Inferior parietal cortex (tissue), 1 donor: ENCODE results near the gene NUDC.
"Not testable (repeated sequence)": the region's sequence is repeated elsewhere in the genome, so short reads cannot be mapped to it uniquely, and the experiment has no call there.

Experiments used
- DNase-seq: peaks from one replicate; pipeline ENCODE4 v3.0.0-alpha.2; 2016; ENCODE audit errors: extremely low spot score

The NUDC gene

GRCh38 chr1:26921540-26922430 is at the start of gene NUDC:
NUDC (plus strand) TSS chr1:26921743; CDS start chr1:26921849, 106 bp downstream.
- peak; percentile 99 for DNase-seq

GRCh38 chr1:26873097-26873496 is 48.4 kb upstream of the NUDC start:
- DNase-seq, result not testable (repeated sequence)

- no peak for DNase-seq
Observed at GRCh38 chr1:26874896-26875295, 46.6 kb upstream of the NUDC start.

GRCh38 chr1:26877326-26877725 is 44.2 kb upstream of the NUDC start:
- no peak for DNase-seq

GRCh38 chr1:26879793-26880192 is 41.8 kb upstream of the NUDC start:
- DNase-seq, result no peak

GRCh38 chr1:26881611-26882010 is 39.9 kb upstream of the NUDC start:
- DNase-seq, result not testable (repeated sequence)

- DNase-seq, result no peak
Observed at GRCh38 chr1:26882696-26883463, 38.7 kb upstream of the NUDC start.

GRCh38 chr1:26887125-26887524 is 34.4 kb upstream of the NUDC start:
- DNase-seq, result no peak

- DNase-seq, result no peak
Observed at GRCh38 chr1:26888231-26888630, 33.3 kb upstream of the NUDC start.

GRCh38 chr1:26889551-26890466 is 31.7 kb upstream of the NUDC start, which contains the start of gene GPN2:
GPN2 (minus strand) TSS chr1:26890283; CDS start chr1:26890096, 187 bp downstream.
- peak; percentile 90 for DNase-seq

- no peak for DNase-seq
Observed at GRCh38 chr1:26890467-26890796, 31.1 kb upstream of the NUDC start.

GRCh38 chr1:26894263-26894662 is 27.3 kb upstream of the NUDC start:
- no peak for DNase-seq

GRCh38 chr1:26897351-26897750 is 24.2 kb upstream of the NUDC start:
- no peak for DNase-seq

GRCh38 chr1:26900001-26900814 is 21.3 kb upstream of the NUDC start, which contains the start of gene GPATCH3:
GPATCH3 (minus strand) TSS chr1:26900467; CDS start chr1:26900442, 25 bp downstream.
- peak; percentile 94 for DNase-seq

- no peak for DNase-seq
Observed at GRCh38 chr1:26900815-26901511, 20.6 kb upstream of the NUDC start.

- DNase-seq, result no peak
Observed at GRCh38 chr1:26907071-26907917, 14.2 kb upstream of the NUDC start.

- DNase-seq, result no peak
Observed at GRCh38 chr1:26909951-26910342, 11.6 kb upstream of the NUDC start.

- no peak for DNase-seq
Observed at GRCh38 chr1:26910343-26911160, 11.0 kb upstream of the NUDC start.
